Spleen (tissue), 3 donors: ENCODE measurements around the gene FOXP1.

ENCODE experiments used
- POLR2A ChIP-seq, 3 donors: fragments of 450-650 bp; IDR thresholded peaks; one replicate each; pipeline ENCODE4 v1.5.1; 2017; ENCODE audit warnings: antibody characterized with exemption in 3 of 3, mild to moderate bottlenecking in 1 of 3
- POLR2AphosphoS5 ChIP-seq, 3 donors: sonication (generic); formaldehyde crosslinking; IDR thresholded peaks; one replicate each; pipeline ENCODE4 v1.5.1; 2017; ENCODE audit warnings: antibody characterized with exemption in 3 of 3

- TF ChIP-seq POLR2AphosphoS5 (IDR thresholded peaks at IDR 0.05) (no peak), POLR2A (IDR thresholded peaks at IDR 0.05) (no peak)
These were observed 560.8 kb downstream of the FOXP1 start for GRCh38 chr3:71022551-71023335.
